Measurements from ENCODE around the gene C2orf42. TPM values are rescaled to one million over a fixed set of nuclear protein-coding genes. Genes with fewer than 3 reads are reported as not detected.
A peak's percentile ranks its signal among the peaks of the same experiment; 100 is the strongest.

C2orf42 gene
- polyA plus RNA-seq, 3 donors: 3.0 to 5.5 (median 4.0) TPM

DNA sequence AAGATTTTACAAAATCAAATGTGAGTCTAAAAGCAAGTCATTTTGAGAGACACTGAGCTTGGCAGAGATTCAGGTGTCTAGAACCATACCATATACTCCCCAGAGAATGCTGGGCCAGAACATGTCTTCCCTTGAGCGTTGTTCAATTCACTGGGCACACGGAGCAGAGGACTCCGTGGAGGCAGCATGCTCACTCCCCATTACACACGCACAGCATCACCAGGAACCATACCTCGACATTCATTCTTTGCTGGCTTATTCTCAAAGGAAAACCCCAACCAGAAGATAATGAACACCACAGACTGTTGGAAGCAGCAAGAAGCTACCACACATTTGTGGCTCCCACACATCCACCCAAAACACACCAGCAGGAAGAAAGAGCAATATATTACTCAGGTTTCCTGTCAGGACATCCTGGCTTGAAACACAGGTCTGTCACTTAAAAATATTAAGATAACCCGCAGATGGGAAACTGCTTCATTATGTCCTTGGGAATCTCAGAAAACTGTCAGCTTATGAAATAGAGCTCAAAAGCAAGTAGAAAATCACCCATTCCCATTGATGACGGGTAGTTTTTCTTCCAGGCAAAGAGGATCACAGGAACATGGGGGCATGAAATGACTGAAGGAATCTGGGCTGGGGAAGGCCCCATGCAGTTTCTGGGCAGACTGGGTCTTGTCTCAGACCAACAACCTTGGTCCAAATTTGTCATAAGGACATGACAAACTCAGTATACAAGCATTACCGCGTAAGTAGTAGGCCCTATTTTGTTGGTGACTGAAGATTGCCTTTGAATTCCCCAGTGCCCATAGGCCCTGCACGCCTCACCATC, 57.1 kb downstream of the C2orf42 start:
- Histone ChIP-seq H3K4me3 (replicated peaks in 1 of 3; ENCODE audit: low read depth in 2 of 3, low read length in 3 of 3) (peak overlapping the region in 1 of 3 experiments; percentile 63), H3K4me1 (ENCODE audit: control insufficient read depth in 1 of 2, insufficient read depth in 2 of 2, low read length in 2 of 2) (peaks cover 61 to 77% of the 10 kb centered on the region in 2 donors), H2AFZ (ENCODE audit: insufficient read depth, low read depth, low read length, poor library complexity, severe bottlenecking) (peak overlapping the region; percentile 87), H3K9ac (ENCODE audit: insufficient read depth, low read length, poor library complexity, severe bottlenecking) (no peak overlapping the region), H4K20me1 (ENCODE audit: insufficient read depth, low read length) (no peaks in the 10 kb centered on the region), H3K9me3 (replicated peaks in 1 of 2; ENCODE audit: control insufficient read depth in 1 of 2, insufficient read depth in 1 of 2, low read length in 2 of 2) (no peaks in the 10 kb centered on the region), H3K27me3 (ENCODE audit: control insufficient read depth in 2 of 2, insufficient read depth in 2 of 2, low read length in 2 of 2) (no peaks in the 10 kb centered on the region), H3K27ac (ENCODE audit: low read depth in 1 of 2, low read length in 2 of 2) (peak overlapping the region in 1 of 2 donors; percentile 93), H3K4me2 (replicated peaks; ENCODE audit: extremely low read depth, low read length, poor library complexity, severe bottlenecking) (peak overlapping the region; percentile 69), H3K36me3 (replicated peaks in 1 of 2; ENCODE audit: control insufficient read depth in 1 of 2, insufficient read depth in 2 of 2, low read length in 2 of 2) (no peaks in the 10 kb centered on the region), H3K79me2 (ENCODE audit: insufficient read depth, low read length) (no peaks in the 10 kb centered on the region)
- Mint-ChIP-seq H3K27me3 (ENCODE audit: low read depth in 3 of 3) (peaks cover 0 to 3% (median 0%) of the 10 kb centered on the region in 3 donors), H3K27ac (peak overlapping the region; percentile 8 to 98 (median 68)), H3K4me1 (peaks cover 64% of the 10 kb centered on the region), H3K36me3 (peaks cover 0 to 1% of the 10 kb centered on the region in 2 donors), H3K9me3 (no peaks in the 10 kb centered on the region), H3K4me3 (no peak overlapping the region)
- 14% methylated on average over 5 of the region's 10 CpGs for WGBS (ENCODE audit: insufficient coverage)
- DNase-seq: peak in 1 of 3 donors; percentile 30
- TF ChIP-seq, protein P1, sequence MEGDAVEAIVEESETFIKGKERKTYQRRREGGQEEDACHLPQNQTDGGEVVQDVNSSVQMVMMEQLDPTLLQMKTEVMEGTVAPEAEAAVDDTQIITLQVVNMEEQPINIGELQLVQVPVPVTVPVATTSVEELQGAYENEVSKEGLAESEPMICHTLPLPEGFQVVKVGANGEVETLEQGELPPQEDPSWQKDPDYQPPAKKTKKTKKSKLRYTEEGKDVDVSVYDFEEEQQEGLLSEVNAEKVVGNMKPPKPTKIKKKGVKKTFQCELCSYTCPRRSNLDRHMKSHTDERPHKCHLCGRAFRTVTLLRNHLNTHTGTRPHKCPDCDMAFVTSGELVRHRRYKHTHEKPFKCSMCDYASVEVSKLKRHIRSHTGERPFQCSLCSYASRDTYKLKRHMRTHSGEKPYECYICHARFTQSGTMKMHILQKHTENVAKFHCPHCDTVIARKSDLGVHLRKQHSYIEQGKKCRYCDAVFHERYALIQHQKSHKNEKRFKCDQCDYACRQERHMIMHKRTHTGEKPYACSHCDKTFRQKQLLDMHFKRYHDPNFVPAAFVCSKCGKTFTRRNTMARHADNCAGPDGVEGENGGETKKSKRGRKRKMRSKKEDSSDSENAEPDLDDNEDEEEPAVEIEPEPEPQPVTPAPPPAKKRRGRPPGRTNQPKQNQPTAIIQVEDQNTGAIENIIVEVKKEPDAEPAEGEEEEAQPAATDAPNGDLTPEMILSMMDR (IDR thresholded peaks at IDR 0.05): no peak
- intact Hi-C loops (cut with micrococcal nuclease): no loop called here

DNA sequence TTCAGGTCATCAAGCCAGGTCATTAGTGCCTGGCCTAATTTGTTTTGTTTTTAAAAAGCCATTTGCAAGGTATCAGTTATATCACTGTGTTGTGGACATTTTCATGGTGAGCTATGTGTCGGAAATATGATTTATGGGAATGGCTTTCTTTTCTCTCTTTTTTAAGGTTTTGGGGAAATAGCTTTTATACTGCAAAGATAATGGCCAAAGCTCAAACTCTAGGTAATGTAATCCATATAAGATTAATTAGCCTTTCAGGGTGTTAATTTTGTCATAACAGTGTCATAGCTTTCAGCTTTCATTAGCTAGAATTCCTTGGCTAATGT, 57.7 kb downstream of the C2orf42 start:
- TF ChIP-seq, protein P1 (IDR thresholded peaks at IDR 0.05): no peak
- H3K4me3 ChIP-seq (replicated peaks in 1 of 3; ENCODE audit: low read depth in 2 of 3, low read length in 3 of 3): peak overlapping the region in 1 of 3 experiments; percentile 63
- no peaks in the 10 kb centered on the region for H3K27me3 ChIP-seq (ENCODE audit: control insufficient read depth in 2 of 2, insufficient read depth in 2 of 2, low read length in 2 of 2)
- WGBS (ENCODE audit: insufficient coverage): no CpG with 5 or more reads among the region's 1 CpG
- peak overlapping the region; percentile 68 to 98 (median 95) for H3K27ac Mint-ChIP-seq
- H3K9ac ChIP-seq (ENCODE audit: insufficient read depth, low read length, poor library complexity, severe bottlenecking): peak overlapping the region; percentile 62
- peak overlapping the region; percentile 69 for H3K4me2 ChIP-seq (replicated peaks; ENCODE audit: extremely low read depth, low read length, poor library complexity, severe bottlenecking)
- intact Hi-C loops (cut with micrococcal nuclease): no loop called here
- peaks cover 0 to 1% of the 10 kb centered on the region in 2 donors for H3K36me3 Mint-ChIP-seq
- H3K9me3 ChIP-seq (replicated peaks in 1 of 2; ENCODE audit: control insufficient read depth in 1 of 2, insufficient read depth in 1 of 2, low read length in 2 of 2): no peaks in the 10 kb centered on the region
- no peaks in the 10 kb centered on the region for H3K9me3 Mint-ChIP-seq
- no peaks in the 10 kb centered on the region for H3K36me3 ChIP-seq (replicated peaks in 1 of 2; ENCODE audit: control insufficient read depth in 1 of 2, insufficient read depth in 2 of 2, low read length in 2 of 2)
- H3K27me3 Mint-ChIP-seq (ENCODE audit: low read depth in 3 of 3): peaks cover 0 to 3% (median 0%) of the 10 kb centered on the region in 3 donors
- peaks cover 67% of the 10 kb centered on the region for H3K4me1 Mint-ChIP-seq
- H2AFZ ChIP-seq (ENCODE audit: insufficient read depth, low read depth, low read length, poor library complexity, severe bottlenecking): peak overlapping the region; percentile 87
- peaks cover 64 to 79% of the 10 kb centered on the region in 2 donors for H3K4me1 ChIP-seq (ENCODE audit: control insufficient read depth in 1 of 2, insufficient read depth in 2 of 2, low read length in 2 of 2)
- DNase-seq: no peak
- peak overlapping the region in 1 of 2 donors; percentile 84 for H3K4me3 Mint-ChIP-seq
- H4K20me1 ChIP-seq (ENCODE audit: insufficient read depth, low read length): no peaks in the 10 kb centered on the region
- peak overlapping the region; percentile 91 to 93 for H3K27ac ChIP-seq (ENCODE audit: low read depth in 1 of 2, low read length in 2 of 2)
- H3K79me2 ChIP-seq (ENCODE audit: insufficient read depth, low read length): no peaks in the 10 kb centered on the region

All from CD14-positive monocyte (primary cell).